Ascending aorta (tissue), 2 donors: Measurements from ENCODE around the gene CCDC106. TPM values are rescaled to one million over a fixed set of nuclear protein-coding genes. Genes with fewer than 3 reads are reported as not detected.

Experiments
- DNase-seq, 2 donors: peaks; one replicate each; pipeline ENCODE4 v3.0.0-alpha.2; 2019; ENCODE audit warnings: low spot score in 2 of 2
- H3K27ac ChIP-seq, 2 donors: fragments of 200-600 bp; sonication (generic); one replicate each; pipeline ENCODE4 v1.5.1; 2016 to 2017; ENCODE audit warnings: mild to moderate bottlenecking in 1 of 2
- H3K27me3 ChIP-seq: fragments of 200-600 bp; sonication (generic); one replicate; pipeline ENCODE4 v1.5.1; 2017
- H3K36me3 ChIP-seq, 2 donors: fragments of 200-600 bp; sonication (generic); one replicate each; pipeline ENCODE4 v1.5.1; 2016
- H3K4me1 ChIP-seq, 2 donors: fragments of 200-600 bp; sonication (generic); one replicate each; pipeline ENCODE4 v1.5.1; 2016 to 2017; ENCODE audit warnings: mild to moderate bottlenecking in 1 of 2
- H3K4me3 ChIP-seq, 2 donors: fragments of 200-600 bp; sonication (generic); one replicate each; pipeline ENCODE4 v1.5.1; 2016 to 2017; ENCODE audit warnings: mild to moderate bottlenecking in 1 of 2
- H3K9me3 ChIP-seq, 2 donors: fragments of 200-600 bp; sonication (generic); one replicate each; pipeline ENCODE4 v1.5.1; 2016
- CTCF ChIP-seq, 3 experiments: fragments of 200-600 bp in 2 of 3; fragments of 450-650 bp in 1 of 3; sonication (generic) in 2 of 3; IDR thresholded peaks; one replicate each; pipeline ENCODE4 v1.5.1; 2016 to 2019; ENCODE audit warnings: antibody characterized with exemption in 3 of 3, mild to moderate bottlenecking in 1 of 3, moderate library complexity in 1 of 3
- intact Hi-C: fragments of 100-400 bp; cut with DNase I; formaldehyde crosslinking; loops from one replicate; pipeline ENCODE4 v1.15.1; 2023
- total RNA-seq: library from RNA; depleted of rRNA; stranded (reverse); fragments of >200 nt; gene quantifications from one replicate; pipeline ENCODE4 v1.1.0, GENCODE V29; 2016

CCDC106 gene
- total RNA-seq, 1 donor from 2014 or later: 27.6 TPM

GRCh38 chr19:55687281-55688201, 39.5 kb downstream of the CCDC106 start:
- Histone ChIP-seq H3K4me1 (no peaks in the 10 kb centered on the region), H3K36me3 (peaks cover 85 to 93% of the 10 kb centered on the region in 2 donors), H3K27ac (no peak overlapping the region), H3K27me3 (no peaks in the 10 kb centered on the region), H3K9me3 (no peaks in the 10 kb centered on the region), H3K4me3 (no peak overlapping the region)
- intact Hi-C loops: no loop called here
- DNase-seq: no peak
- TF ChIP-seq CTCF (IDR thresholded peaks at IDR 0.05): no peak

DNA sequence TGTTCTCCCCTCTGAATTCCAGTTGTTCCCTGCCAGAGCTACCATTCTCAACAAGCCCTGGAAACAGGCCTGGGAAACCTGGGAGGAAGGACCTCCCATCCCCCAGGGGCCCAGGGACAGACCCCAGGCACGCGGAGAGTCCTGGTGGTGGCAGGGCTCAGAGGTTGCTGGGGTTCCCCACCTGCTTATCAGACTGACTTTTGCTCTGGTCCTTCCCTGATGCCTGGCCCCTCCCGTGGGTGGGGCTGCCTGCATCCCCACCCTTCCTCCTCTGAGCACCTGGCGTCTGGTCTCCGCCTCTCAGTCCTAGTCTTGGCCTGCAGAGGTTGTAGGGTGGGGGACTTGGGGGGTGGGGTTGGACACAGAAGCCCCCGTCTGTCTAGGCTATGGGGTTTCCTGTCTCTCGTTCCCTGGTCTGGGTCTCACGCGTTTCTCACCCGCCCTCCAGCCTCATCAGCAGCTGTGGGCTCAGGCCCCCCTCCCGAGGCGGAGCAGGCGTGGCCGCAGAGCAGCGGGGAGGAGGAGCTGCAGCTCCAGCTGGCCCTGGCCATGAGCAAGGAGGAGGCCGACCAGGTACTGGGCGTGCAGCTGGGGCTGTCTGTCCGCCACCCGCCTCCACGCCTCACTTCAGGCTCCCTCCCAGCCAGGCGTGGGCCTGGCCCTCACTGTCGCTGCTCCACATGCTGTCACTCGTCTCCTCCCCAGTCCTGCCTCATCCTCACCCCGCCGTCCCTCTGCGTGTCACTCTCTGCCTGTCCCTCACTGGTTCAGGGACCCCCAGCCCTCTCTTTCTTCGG, 40.6 kb downstream of the CCDC106 start:
- Histone ChIP-seq H3K27ac (no peak overlapping the region), H3K27me3 (no peaks in the 10 kb centered on the region), H3K4me1 (no peaks in the 10 kb centered on the region), H3K36me3 (peaks cover 85 to 95% of the 10 kb centered on the region in 2 donors), H3K9me3 (no peaks in the 10 kb centered on the region), H3K4me3 (no peak overlapping the region)
- TF ChIP-seq CTCF (IDR thresholded peaks at IDR 0.05): no peak
- DNase-seq: no peak
- intact Hi-C loops: no loop called here

DNA sequence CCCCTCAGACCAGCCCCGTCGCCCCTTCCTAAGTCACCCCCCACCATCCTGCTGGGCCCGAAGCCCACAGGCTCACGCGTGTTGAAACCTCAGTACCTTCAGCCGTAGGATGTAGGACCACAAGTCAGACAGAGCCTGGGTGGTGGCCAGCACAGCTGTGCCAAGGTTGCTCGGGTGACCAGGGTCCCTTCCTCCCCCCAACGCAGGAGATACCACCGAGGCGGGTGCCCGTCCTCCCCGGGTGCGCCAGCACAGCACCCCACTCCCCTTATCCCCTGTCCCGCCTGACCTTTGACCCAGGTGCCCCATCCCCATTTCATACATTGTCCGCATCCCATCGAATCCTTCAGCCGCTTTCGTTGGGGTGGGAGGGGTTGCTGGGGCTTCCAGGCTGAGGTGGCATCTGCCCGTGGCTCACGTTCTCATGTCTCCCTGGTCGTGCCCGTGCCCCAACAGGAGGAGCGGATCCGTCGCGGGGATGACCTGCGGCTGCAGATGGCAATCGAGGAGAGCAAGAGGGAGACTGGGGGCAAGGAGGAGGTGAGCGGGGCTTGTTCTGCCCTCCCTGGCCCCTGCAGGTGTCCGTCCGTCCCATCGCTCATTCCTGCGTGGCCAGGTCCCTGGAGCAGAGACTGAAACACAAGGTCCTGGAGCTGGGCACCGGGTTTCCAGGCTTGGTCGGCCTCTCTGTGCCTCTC, 41.5 kb downstream of the CCDC106 start:
- TF ChIP-seq CTCF (IDR thresholded peaks at IDR 0.05): no peak

DNA sequence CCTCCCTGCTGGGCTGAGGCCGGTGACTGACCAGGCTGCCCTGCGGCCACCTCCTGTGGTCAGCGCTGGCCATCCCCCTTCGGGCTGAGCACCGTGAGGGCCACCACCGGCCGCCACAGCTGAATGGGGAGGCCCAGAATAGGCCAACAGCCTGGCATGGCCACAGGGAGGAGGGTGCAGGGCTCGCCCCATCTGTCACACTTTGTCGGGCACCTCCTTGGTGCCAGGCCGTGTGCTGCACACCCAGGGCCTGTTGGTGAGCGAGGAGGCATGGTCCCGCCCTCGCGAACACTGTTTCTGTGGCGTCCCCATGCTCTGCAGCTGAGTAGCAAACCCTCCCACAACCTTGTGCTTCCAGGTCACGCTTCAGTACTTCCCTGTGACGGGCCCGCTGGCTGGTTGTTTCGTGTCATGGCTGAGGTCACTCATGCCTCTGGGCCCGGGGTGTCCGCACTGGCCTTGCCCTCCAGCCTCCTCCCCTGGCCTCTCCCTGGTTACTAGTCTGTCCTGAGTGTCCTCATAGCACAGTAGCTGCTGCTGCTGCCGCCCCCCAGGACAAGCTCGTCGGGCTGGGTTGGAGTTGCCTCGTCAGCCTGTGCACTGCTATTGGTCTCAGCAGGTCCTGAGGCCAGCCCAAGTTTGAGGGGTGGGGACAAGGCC, 42.2 kb downstream of the CCDC106 start:
- intact Hi-C loops: no loop called here
- Histone ChIP-seq H3K27me3 (no peaks in the 10 kb centered on the region), H3K36me3 (peaks cover 91 to 95% of the 10 kb centered on the region in 2 donors), H3K27ac (no peak overlapping the region), H3K4me1 (no peaks in the 10 kb centered on the region), H3K9me3 (no peaks in the 10 kb centered on the region), H3K4me3 (no peak overlapping the region)
- DNase-seq: no peak
- no peak for TF ChIP-seq CTCF (IDR thresholded peaks at IDR 0.05)

More for the DNA sequence above, 41.5 kb downstream of the CCDC106 start:
- Histone ChIP-seq H3K27ac (no peak overlapping the region), H3K27me3 (no peaks in the 10 kb centered on the region), H3K36me3 (peaks cover 88 to 95% of the 10 kb centered on the region in 2 donors), H3K4me3 (no peak overlapping the region), H3K4me1 (no peaks in the 10 kb centered on the region), H3K9me3 (no peaks in the 10 kb centered on the region)
- intact Hi-C loops: no loop called here
- no peak for DNase-seq
